Measurements from ENCODE around the gene C5orf46.

Gene C5orf46

GRCh38 chr5:147854894-147855773 lies 51.2 kb downstream of the C5orf46 start:
- no peak for TF ChIP-seq CTCF (IDR thresholded peaks at IDR 0.05; ENCODE audit: control insufficient read depth, insufficient read depth, low read depth, low read length, missing control alignments)
- H3K4me3 ChIP-seq (ENCODE audit: control insufficient read depth, low read depth, low read length), result no peak overlapping the region
- no peak for DNase-seq (ENCODE audit: low read depth)

GRCh38 chr5:147854331-147854730 lies 52.0 kb downstream of the C5orf46 start:
- DNase-seq (ENCODE audit: low read depth), result no peak
- no peak for TF ChIP-seq CTCF (IDR thresholded peaks at IDR 0.05; ENCODE audit: control insufficient read depth, insufficient read depth, low read depth, low read length, missing control alignments)
- no peak overlapping the region for H3K4me3 ChIP-seq (ENCODE audit: control insufficient read depth, low read depth, low read length)

- H3K4me3 ChIP-seq (ENCODE audit: control insufficient read depth, low read depth, low read length), result no peak overlapping the region
- TF ChIP-seq CTCF (IDR thresholded peaks at IDR 0.05; ENCODE audit: control insufficient read depth, insufficient read depth, low read depth, low read length, missing control alignments), result no peak
- no peak for DNase-seq (ENCODE audit: low read depth)
These were observed 52.9 kb downstream of the C5orf46 start for GRCh38 chr5:147853372-147853987.

- no peak for DNase-seq (ENCODE audit: low read depth)
- TF ChIP-seq CTCF (IDR thresholded peaks at IDR 0.05; ENCODE audit: control insufficient read depth, insufficient read depth, low read depth, low read length, missing control alignments), result no peak
- no peak overlapping the region for H3K4me3 ChIP-seq (ENCODE audit: control insufficient read depth, low read depth, low read length)
These were observed 54.0 kb downstream of the C5orf46 start for GRCh38 chr5:147852365-147852764.

DNA sequence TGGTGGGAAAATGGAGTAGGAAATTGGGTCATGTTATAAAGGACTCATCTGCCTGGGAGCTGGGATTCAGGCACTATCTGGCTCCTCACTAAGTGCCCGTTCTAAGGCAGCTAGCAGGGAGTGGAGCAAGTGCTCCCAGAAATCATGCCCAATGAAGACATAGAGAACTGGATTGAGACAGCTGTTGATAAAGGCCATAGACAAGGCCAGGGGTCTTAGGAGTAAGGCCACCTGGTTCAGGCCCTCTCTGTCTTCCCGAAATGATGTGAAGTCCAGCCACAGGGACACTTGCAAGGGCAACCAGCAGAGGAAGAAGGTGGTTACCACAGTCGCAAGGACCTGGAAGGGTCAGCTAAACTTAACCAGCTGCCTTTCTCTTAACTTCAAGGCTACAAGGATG lies 54.8 kb downstream of the C5orf46 start:
- H3K4me3 ChIP-seq (ENCODE audit: control insufficient read depth, low read depth, low read length), result no peak overlapping the region
- no peak for TF ChIP-seq CTCF (IDR thresholded peaks at IDR 0.05; ENCODE audit: control insufficient read depth, insufficient read depth, low read depth, low read length, missing control alignments)
- no peak for DNase-seq (ENCODE audit: low read depth)

DNA sequence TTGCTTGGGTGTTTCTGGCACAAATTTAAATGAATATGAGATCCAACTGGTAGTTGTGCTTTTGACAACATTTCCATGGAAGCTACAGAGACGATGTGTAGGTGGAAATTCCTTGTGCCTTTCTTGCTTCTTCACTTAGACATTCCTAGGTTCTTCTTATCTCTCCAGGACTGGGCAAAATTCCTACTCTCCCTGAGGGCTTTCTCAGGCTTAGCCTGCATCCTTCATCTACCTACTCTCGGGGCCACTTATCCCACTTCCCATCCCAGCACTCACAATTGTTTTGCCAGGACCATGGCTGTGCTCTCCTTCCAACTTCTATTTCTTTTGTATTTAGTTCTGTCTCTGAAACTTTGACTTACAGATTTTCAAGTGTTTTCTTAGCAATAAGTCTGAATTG lies 57.1 kb downstream of the C5orf46 start:
- no peak for TF ChIP-seq CTCF (IDR thresholded peaks at IDR 0.05; ENCODE audit: control insufficient read depth, insufficient read depth, low read depth, low read length, missing control alignments)
- H3K4me3 ChIP-seq (ENCODE audit: control insufficient read depth, low read depth, low read length), result no peak overlapping the region
- no peak for DNase-seq (ENCODE audit: low read depth)
